Ovary (tissue), 9 donors: ENCODE results near the gene SRSF3. TPM values are rescaled to one million over a fixed set of nuclear protein-coding genes. Genes with fewer than 3 reads are reported as not detected.
A peak's percentile ranks its signal among the peaks of the same experiment; 100 is the strongest.

Experiments used
- DNase-seq, 5 donors: peaks; one replicate each; pipeline ENCODE4 v3.0.0-alpha.2; 2019 to 2020
- H3K27ac ChIP-seq, 2 donors: fragments of 200-600 bp; one replicate each; pipeline versions ENCODE4 v1.5.1 to v1.8.0; 2019 to 2022
- H3K27me3 ChIP-seq: fragments of 200-600 bp; one replicate; pipeline ENCODE4 v1.8.0; 2022
- H3K36me3 ChIP-seq: fragments of 200-600 bp; sonication (generic); one replicate; pipeline ENCODE4 v1.5.1; 2019
- H3K4me1 ChIP-seq: one replicate; pipeline ENCODE4 v1.8.1; 2013; ENCODE audit warnings: mild to moderate bottlenecking, moderate library complexity; ENCODE audit not compliant: insufficient read depth
- H3K4me3 ChIP-seq: fragments of 200-600 bp; sonication (generic); one replicate; pipeline ENCODE4 v1.5.1; 2017
- H3K9me3 ChIP-seq, 2 donors: fragments of 200-600 bp in 1 of 2; sonication (generic) in 1 of 2; one replicate each; pipeline versions ENCODE4 v1.5.1 to v1.8.1; 2013 to 2019; ENCODE audit warnings: mild to moderate bottlenecking in 1 of 2, moderate library complexity in 1 of 2
- EP300 ChIP-seq: sonication (generic); formaldehyde crosslinking; IDR thresholded peaks from one replicate; pipeline ENCODE4 v1.6.1; 2017; ENCODE audit warnings: antibody characterized with exemption
- POLR2A ChIP-seq: fragments of 450-650 bp; IDR thresholded peaks from one replicate; pipeline ENCODE4 v1.6.1; 2017; ENCODE audit warnings: antibody characterized with exemption, mild to moderate bottlenecking, moderate library complexity
- WGBS, 3 donors: extraction: QIAGEN DNeasy Blood & Tissue Kit in 1 of 3; methylation state at CpG; one replicate each; pipeline versions ENCODE4 v1.1.5 to v1.1.7; 2013 to 2017; 5-methylcytosine and 5-hydroxymethylcytosine counted together
- intact Hi-C, 4 donors: fragments of 100-400 bp; cut with DNase I; formaldehyde crosslinking; loops; one replicate each; pipeline versions ENCODE4 v1.11.0 to v1.15.1; 2022 to 2023
- polyA plus RNA-seq, 2 donors: library from polyadenylated mRNA; stranded (reverse); fragments of 200-250 nt in 1 of 2; fragments of 350-450 nt in 1 of 2; fragmentation: Illumina TruSeq in 1 of 2; extraction: RNeasy Lipid Tissue Mini Kit (QIAGEN cat#74804) in 1 of 2; gene quantifications; one replicate each; pipeline ENCODE4 v1.2.3, GENCODE V29; 2013 to 2014
- total RNA-seq, 7 donors: library from RNA; depleted of rRNA in 2 of 7; stranded (reverse); fragments of >200 nt in 2 of 7; fragmentation: NEBNext Ultra II Directional in 3 of 7; extraction: Animal tissue kit (Norgen Biotek cat#: 25700) in 3 of 7; gene quantifications; one replicate each; pipeline versions ENCODE4 v1.1.0 to v1.2.4, GENCODE V29; 2016 to 2023
- TF ChIP-seq, protein P1 (sequence below), 3 donors: fragments of 450-650 bp in 2 of 3; fragments of 200-600 bp in 1 of 3; IDR thresholded peaks; one replicate each; pipeline versions ENCODE4 v1.5.1 to v1.8.0; 2016 to 2022; ENCODE audit warnings: antibody characterized with exemption in 3 of 3, mild to moderate bottlenecking in 1 of 3
- donor health status: DM: no; HTN: no; CAD: no; lungs with moderate emphysema.
- donor health status: DM: no; HTN: no; CAD: no.
- donor health status: Bipolar disorder and iron deficiency.
- donor health status: DM: yes; HTN: yes; CAD: no.
- donor health status: DM: no; HTN: no; CAD: no.
- donor health status: DM: yes; HTN: yes; CAD: no.

The SRSF3 gene
- total and polyA plus RNA-seq, 9 donors, result 146 to 345 (median 279) TPM

DNA sequence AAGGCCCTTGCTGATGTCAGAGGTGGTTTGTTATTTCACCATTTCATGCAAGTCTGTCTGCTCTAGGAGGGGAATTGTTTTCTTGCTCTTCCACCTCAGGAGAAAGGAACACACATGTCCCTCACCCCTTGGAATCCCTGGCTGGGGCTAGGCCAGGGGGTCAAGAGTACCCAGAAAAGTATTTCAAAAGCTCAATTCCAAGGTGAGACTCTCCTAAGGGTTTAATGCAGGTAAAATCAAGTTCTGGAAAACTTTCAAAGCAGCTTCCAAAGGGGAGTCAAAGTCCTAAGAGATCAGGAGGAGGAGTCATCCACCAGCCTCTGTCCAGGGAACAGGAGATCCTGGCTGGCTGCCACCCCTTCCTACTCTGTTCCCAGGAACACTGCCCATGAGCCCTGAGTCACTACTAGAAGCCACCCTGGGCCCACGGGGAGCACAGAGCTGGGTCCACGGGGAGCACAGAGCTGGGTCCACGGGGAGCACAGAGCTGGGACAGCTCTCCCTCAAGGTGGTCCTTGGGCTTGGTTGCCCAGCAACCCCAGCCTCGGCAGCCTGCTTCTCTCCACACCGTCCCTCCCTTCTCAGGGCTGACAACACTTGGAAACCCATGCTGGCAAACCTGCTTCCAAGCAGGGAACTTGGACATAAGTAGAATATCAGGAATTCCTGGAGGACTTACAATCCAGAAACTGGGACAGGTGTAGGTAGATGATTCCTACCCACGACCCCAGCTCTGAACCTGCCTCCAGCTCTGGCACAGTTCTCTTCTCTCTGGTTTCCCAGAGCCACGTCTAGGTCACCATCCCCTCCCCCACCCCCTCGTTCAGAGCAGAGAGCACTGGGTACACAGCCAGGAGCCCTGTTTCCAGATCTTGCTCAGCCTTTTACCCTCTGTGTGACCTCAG lies 49.0 kb downstream of the SRSF3 start:
- peak; percentile 91 to 97 (median 96) for DNase-seq
- WGBS, 3 donors, result 11 to 19% (median 13%) methylated on average over 8 of the region's 8 CpGs
- Histone ChIP-seq H3K27ac (peak overlapping the region; percentile 25 to 66), H3K4me1 (peaks cover 11% of the 10 kb centered on the region), H3K9me3 (no peaks in the 10 kb centered on the region), H3K27me3 (no peaks in the 10 kb centered on the region), H3K4me3 (no peak overlapping the region), H3K36me3 (no peaks in the 10 kb centered on the region)
- intact Hi-C loops, result loop anchor here in 1 of 4 donors (5.0 kb wide), 1 partner anchor 34 kb away; the partner anchor contains the start of gene CDKN1A
- no peak for TF ChIP-seq EP300
- TF ChIP-seq, protein P1, sequence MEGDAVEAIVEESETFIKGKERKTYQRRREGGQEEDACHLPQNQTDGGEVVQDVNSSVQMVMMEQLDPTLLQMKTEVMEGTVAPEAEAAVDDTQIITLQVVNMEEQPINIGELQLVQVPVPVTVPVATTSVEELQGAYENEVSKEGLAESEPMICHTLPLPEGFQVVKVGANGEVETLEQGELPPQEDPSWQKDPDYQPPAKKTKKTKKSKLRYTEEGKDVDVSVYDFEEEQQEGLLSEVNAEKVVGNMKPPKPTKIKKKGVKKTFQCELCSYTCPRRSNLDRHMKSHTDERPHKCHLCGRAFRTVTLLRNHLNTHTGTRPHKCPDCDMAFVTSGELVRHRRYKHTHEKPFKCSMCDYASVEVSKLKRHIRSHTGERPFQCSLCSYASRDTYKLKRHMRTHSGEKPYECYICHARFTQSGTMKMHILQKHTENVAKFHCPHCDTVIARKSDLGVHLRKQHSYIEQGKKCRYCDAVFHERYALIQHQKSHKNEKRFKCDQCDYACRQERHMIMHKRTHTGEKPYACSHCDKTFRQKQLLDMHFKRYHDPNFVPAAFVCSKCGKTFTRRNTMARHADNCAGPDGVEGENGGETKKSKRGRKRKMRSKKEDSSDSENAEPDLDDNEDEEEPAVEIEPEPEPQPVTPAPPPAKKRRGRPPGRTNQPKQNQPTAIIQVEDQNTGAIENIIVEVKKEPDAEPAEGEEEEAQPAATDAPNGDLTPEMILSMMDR (IDR thresholded peaks at IDR 0.05), result no peak
- peak; percentile 14 for TF ChIP-seq POLR2A

DNA sequence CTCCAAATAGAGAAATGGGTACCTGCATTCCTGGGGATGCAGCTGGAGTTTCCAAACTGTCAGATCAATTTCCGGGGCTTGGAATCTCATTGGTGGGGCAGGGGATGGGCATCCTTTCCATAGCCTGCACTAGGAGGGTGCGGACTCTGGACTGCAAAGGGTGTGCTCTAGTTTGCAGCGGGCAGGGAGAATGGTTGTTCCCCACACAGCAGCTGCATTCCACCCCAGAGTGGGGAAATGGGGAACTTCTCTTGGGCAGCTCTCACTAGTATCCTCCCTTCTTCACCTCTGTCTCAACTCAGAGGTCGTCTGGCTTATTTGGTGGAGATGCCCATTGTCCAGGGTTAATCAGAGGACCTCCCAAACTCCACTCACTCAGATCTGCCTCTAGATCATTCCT lies 49.8 kb downstream of the SRSF3 start:
- Histone ChIP-seq H3K27me3 (no peaks in the 10 kb centered on the region), H3K4me3 (no peak overlapping the region), H3K36me3 (no peaks in the 10 kb centered on the region), H3K27ac (peak overlapping the region in 1 of 2 donors; percentile 66), H3K4me1 (peaks cover 11% of the 10 kb centered on the region), H3K9me3 (no peaks in the 10 kb centered on the region)
- WGBS, 3 donors, result 85 to 90% (median 87%) methylated on average over 4 of the region's 4 CpGs
- no peak for TF ChIP-seq POLR2A
- no peak for TF ChIP-seq EP300
- intact Hi-C loops, result loop anchor here in 1 of 4 donors (5.0 kb wide), 1 partner anchor 33 kb away; the partner anchor contains the start of gene CDKN1A
- DNase-seq, result no peak

DNA sequence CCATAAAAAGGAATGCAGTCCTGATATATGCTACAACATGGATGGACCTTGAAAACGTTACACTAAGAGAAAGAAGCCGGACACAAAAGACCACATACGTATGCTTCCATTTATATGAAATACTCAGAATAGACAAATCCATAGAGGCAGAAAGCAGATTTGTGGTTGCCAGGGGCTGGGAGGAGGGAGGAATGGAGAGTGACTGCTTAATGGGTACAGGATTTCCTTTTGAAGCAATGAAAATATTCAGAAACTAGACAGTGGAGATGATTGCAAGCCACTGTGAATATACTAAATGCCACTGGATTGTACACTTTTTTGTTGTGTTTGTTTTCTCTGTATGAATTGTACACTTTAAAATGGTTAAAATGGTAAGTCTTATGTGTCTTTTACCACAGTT lies 54.9 kb downstream of the SRSF3 start:
- H3K4me1 ChIP-seq, result peaks cover 3% of the 10 kb centered on the region
- no peaks in the 10 kb centered on the region for H3K27me3 ChIP-seq
- H3K27ac ChIP-seq, result no peak overlapping the region
- no peaks in the 10 kb centered on the region for H3K36me3 ChIP-seq
- intact Hi-C loops, result no loop called here
- no peak for DNase-seq
- H3K4me3 ChIP-seq, result no peak overlapping the region
- TF ChIP-seq, protein P1 (IDR thresholded peaks at IDR 0.05), result no peak
- TF ChIP-seq POLR2A (no peak), EP300 (no peak)
- 82 to 88% (median 86%) methylated on average over 3 of the region's 3 CpGs for WGBS, 3 donors
- H3K9me3 ChIP-seq, result no peaks in the 10 kb centered on the region

DNA sequence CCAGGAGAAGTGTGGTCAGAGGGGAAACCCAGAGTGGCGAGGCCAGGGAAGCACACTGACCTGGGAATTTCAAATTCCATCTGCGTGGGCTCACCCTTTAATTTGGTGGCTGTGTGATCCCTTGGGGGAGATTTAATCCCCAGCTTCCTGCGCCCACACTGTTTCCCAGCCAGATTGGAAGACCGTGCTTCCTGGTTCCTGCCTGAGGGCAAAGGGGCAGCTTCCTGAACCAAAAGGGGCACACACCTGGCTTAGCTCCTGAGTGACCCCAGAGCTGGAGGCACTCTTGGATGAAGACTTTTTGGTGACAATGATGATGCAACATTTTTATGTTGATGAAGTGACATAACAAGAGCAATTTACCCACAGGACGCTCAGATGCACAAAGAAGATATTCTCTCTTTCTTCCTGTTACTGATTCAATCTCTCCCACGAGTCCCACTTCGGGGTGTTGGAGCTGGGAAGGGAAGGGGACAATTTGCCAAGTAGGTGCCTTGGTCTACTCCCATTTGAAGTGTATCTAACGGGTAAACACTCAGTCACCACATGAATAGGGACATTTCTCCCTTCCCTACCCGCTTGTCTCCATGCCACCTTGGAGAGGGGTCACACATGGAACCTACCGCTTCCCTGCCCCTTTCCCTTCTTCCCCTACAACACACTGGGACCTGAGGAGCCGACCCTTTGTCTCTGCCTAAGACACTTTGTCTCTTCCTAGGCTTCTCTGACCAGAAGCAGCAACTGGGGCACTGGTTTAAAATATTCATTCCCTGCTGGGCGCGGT lies 55.7 kb downstream of the SRSF3 start:
- Histone ChIP-seq H3K27me3 (no peaks in the 10 kb centered on the region), H3K4me1 (no peaks in the 10 kb centered on the region), H3K36me3 (no peaks in the 10 kb centered on the region), H3K9me3 (no peaks in the 10 kb centered on the region), H3K4me3 (no peak overlapping the region), H3K27ac (no peak overlapping the region)
- intact Hi-C loops, result no loop called here
- DNase-seq, result no peak
- WGBS, 3 donors, result 68 to 83% (median 83%) methylated on average over 13 of the region's 13 CpGs
- TF ChIP-seq, protein P1 (IDR thresholded peaks at IDR 0.05), result no peak
- TF ChIP-seq POLR2A, result no peak
- no peak for TF ChIP-seq EP300
